Hematopoietic multipotent progenitor cell treated with erythropoietin and hydrocortisone succinate and interleukin-3 and kit ligand, for 8 days (in vitro differentiated cells): ENCODE data around the gene MIF4GD.
"Not testable (repeated sequence)": the region's sequence is repeated elsewhere in the genome, so short reads cannot be mapped to it uniquely, and the experiment has no call there.

Experiments used
- DNase-seq: peaks from one replicate; pipeline ENCODE4 v3.0.0-alpha.2; 2015

The MIF4GD gene, protein sequence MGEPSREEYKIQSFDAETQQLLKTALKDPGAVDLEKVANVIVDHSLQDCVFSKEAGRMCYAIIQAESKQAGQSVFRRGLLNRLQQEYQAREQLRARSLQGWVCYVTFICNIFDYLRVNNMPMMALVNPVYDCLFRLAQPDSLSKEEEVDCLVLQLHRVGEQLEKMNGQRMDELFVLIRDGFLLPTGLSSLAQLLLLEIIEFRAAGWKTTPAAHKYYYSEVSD

DNA sequence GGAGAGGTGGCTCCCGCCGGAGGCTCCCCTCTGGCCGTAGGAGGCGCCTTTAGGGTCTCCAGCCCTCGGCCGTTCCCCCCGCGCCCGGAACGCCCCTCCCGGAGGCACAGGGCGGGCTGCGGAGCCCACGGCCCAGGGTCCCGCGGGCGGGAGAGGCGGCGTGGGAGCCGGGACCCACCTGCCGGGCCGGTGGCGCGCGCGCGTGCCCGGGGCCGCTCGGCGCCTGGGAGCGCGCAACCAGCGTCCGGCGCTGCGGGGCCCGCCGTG lies at the start of gene MIF4GD:
MIF4GD (minus strand) TSS at position 266 of the 267 bp plus-strand sequence. CDS start 1,036 bp downstream, outside the sequence.
- no peak for DNase-seq

DNA sequence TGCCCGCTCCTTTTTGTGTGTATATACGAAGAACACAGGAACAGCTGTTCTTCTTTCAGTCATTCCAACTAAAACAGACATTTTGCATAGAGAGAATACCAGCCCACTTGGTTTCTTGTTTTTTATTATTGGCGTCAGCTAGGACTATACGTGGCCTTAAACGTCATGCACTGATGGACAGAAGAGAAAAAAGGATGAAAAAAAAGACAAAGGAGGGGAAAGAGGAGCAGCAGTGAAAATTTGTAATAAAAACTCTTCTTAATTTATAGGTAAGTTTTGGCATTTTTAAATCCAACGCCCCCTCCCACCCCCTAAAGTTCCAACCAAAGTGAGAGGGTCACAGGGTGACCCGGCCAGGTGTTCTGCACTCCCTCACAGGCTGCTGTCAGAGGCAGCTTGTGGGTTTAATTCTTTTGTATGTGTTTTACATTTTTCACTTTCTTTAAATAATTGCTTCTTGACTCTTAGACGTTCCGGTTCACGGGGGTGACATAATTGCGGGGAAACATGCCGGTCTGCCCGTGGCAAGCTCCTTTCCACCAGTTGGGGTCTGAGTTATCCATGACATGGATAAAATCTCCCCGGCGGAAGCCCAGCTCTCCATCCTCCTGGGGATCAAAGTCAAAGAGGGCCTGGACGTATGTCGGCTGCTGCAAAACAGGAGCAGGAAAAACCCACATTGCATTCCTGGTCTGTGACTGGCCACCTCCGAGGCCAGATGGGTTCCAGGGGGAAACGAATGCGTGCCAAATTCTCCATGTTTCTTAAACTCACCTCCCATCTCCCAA lies 49.1 kb upstream of the MIF4GD start:
- no peak for DNase-seq

DNA sequence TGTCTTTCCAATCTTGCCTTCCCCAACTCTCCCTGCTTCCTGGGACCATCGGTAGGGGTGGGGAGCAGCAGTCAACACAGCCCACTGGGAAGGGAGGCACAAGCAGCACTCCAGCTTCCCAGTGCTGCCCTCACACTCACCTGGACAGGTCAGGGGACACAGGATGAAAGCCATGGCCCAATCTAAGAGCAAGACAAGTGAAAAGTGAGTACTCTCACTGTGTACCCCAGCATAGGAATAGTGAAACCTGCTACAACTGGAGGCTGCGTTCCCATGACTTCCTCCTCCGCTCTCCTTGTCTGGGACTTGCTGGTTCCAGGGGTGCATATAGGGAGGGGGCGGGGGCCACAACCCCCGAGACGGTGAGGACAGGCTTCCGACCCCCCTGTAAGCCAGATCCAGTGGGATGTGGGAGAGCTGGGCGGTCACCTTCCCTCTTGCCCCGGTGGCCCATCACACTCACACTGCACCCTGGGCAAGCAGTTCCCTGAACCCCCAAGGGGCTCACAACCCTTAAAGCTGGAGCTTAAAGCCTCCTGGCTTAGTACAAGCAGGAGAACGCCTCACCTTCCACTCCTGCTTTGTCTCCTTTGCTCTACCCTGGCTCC lies 47.7 kb upstream of the MIF4GD start:
- DNase-seq, result no peak

DNA sequence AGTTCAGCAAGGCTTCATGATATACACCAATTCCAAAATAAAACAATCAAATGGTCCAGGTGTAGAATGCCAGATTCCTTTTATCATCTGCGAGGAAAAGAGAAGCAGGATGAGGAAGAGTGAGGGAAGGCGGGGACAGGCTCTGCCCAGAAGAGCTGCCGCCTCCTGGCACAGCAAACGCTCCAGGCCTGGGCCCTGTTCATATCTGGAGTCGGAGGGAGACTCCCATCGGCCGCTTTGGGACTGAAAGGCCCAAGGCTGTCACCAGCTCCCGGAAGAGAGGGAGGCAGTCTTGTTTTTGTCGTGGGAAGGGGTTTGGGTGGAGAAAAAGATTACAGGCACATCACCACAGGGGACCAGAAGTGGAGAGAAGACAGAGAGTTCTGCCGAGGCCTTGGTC lies 47.2 kb upstream of the MIF4GD start:
- no peak for DNase-seq

DNA sequence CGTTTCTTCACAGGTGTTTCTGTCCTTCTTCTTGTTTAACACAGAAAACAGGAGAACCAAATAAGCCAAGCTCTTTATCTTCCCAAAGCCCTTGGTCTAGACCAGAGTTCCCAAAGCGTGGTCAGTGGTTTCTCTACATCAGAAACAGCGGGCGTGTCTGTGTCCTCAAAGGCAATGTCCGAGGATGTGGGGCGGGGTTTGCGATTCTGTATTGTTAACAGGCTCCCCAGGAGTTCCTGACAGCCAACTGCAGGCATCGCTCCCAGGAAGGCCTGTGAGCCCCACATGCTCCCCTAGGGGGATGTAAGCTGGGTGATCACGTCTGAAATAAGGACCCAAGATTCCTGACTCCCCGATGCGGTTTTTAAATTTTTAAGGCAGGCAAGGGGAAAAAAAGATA lies 46.6 kb upstream of the MIF4GD start:
- DNase-seq, result no peak

DNA sequence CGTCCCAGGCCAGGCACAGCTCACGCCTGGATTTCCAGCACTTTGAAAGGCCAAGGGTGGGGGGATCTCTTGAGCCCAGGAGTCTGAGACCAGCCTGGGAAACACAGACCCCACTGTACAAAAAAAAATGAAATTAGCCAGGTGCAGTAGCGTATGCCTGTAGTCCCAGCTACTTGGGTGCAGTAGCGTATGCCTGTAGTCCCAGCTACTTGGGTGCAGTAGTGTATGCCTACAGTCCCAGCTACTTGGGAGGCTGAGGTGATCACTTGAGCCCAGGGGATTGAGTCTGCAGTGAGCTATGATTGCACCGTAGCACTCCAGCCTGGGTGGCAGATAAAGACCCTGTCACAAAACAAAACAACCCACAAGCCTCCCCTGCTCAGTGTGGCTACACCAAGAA lies 45.2 kb upstream of the MIF4GD start:
- no peak for DNase-seq

DNA sequence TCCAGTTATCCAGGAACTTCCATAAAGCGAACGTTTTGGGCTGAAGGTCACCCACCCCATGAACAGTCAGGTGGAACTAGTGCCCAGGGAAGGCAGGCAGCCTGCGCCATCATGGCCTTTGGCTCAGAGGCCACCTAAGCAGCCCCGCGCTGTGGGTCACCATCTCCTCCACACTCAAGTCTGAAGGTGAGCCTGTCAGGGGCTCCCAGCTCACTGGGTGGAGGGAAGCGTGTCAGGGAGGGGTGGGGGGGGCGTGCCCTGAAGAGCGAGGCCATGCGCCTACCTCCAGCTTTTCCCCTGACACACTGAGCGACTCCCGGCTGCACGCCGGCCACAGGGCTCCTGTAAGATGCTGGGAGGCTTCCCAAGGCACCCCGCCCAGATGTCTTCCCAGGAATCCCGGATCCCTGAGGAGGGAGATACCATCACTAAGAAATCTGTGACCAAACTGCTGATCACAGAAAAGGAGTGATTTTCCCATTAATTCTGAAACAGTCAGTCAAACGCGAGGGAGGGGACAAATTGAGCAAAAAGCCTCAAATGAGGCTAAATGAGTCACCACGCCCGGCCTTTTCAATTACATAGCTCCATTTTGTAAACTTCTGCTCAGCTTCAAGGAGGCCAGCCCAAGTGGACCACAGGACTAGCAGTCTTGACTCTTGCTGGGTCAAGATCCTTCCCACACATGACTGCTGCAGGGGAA lies 44.7 kb upstream of the MIF4GD start:
- no peak for DNase-seq

DNA sequence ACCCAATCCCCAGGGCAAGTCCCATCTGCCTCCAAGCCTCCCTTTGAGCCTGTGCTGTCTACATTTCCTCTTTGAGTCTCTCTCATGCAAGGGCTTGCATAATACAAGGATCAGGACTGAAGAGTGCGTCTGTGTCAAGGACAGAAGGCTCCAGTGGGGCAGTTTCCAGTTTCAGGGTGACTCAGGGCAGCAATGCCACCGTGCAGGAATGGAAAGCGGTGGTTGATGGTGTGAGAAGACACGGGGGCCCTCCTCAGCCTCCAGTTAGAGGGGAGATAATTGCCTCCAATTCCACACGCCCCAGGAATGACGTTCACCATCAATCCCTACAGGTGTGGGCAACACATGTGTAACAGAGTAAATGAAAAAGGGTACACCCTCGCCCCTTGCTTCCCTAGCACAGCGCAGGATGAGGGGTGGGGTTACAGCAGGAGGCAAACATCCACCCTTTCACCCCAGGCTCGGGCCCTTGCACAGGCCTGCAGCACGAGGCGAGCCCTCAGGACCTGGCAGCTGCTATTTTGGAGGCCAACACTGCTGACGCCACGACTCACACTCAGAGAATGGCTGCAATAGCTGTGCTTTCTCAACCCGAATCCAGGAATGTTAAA lies 43.0 kb upstream of the MIF4GD start:
- DNase-seq, result no peak

DNA sequence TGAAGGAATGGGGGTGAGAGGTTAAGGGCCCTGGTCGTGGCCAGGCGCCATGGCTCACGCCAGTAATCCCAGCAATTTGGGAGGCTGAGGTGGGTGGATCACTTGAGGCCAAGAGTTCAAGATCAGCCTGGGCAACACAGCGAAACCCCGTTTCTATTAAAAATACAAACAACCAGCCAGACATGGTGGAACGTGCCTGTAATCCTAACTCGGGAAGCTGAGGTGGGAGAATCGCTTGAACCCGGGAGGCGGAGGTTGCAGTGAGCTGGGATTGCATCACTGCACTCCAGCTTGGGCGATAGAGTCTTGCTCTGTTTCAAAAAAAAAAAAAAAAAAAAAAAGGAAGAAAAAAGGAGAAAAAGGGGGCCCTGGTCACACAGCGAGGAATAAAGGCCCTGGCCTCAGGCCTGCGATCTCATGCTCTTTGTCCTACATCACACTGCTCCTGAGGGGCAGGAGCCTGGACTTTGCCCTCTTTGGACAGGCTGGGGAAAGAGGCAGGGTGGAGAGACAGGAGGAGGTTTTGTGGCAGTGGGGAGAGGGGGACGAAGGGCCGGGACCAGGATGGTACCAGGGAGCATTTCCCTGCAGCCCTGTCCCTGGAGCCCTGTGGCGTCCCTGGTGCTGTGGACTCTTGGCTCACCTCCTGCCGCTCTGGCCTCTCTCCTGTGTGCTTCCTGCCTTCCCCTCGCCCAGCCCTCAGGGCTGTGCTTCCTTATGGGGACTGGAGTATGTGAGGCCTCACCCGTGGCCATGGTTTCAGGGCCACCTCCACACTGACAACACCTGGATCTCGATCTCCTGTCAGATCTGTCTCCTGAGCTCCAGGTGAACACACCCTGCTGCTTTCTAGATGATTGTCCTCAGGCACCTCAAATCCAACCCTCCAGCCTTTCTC lies 38.0 kb upstream of the MIF4GD start:
- no peak for DNase-seq

DNA sequence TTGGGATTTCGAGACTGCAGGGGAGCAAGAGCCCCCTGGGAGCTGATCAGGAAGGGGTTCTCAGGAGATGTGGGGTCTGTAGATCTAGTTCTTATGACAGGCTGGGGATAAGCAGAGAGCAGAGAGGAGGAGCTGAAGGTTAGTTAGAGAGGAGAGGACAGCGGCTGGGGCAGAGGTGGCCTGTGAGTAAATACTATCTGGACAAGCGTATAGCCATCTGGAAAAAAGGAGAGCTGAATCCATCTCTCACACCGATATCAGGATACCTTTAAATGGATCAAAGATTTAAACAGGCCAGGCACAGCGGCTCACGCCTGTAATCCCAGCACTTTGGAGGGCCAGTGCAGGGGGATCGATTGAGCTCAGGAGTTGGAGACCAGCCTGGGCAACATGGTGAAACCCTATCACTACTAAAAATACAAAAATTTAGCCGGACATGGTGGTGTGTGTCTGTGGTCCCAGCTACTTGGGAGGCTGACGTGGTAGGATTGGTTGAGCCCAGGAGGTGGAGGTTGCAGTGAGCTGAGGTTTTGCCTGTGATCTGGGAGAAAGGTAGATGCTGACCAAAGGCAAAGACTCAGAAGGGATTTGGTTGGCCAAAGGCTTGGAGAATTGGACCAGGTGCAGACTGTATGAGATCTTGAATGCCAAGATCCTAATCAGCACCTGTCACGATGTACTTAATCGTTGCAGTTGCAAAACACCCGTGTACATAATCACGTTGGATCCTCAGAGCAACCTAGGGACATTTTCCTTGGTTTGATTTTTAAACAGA lies 37.1 kb upstream of the MIF4GD start:
- DNase-seq, result no peak

DNA sequence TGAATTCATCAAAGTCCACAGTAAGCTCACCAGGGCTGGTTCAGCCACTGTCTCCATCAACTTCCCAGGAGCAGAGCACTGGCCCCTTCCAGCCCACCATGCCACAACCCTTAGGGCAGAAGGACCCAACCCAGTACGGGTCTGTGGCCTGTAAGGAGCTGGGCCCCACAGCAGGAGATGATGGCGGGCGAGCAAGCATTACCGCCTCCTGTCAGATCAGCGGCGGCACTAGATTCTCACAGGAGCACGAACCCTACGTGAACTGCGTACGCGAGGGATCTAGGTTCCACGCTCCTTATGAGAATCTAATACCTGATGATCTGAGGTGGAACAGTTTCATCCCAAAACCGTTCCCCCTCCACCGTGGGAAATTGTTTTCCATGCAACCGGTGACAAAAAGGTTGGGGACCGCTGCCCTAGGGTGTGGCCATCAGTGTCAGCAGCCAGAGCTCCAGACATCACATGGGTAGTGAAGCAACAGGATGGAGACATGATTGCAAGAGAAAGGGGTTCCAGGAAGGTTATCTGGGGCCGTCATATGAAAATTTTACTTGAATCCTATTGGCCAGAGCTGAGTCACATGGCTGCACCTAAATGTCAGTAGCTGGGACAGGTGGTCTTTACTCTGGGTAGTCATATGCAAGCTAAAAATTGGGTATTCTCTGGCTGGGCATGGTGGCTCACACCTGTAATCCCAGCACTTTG lies 30.6 kb upstream of the MIF4GD start:
- peak; percentile 26 for DNase-seq

DNA sequence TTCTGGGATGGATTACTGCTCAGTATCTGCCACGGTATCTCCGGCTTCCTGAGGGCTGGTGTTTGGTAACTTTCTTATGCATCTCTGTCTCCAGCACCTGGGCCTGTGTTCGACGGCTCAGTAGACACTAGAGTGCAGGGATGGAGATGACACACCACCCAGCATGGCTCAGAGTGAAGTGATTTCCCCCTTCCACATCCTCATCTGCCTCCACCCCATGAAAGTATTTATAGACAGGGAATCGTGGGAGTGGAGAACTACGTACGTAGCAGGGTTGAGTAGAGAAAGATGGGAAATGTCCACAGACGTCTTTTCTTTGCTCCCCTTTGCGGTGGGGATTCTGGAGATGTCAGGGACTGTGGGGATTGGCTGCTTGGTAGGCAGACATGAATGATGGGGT lies 30.0 kb upstream of the MIF4GD start:
- no peak for DNase-seq

DNA sequence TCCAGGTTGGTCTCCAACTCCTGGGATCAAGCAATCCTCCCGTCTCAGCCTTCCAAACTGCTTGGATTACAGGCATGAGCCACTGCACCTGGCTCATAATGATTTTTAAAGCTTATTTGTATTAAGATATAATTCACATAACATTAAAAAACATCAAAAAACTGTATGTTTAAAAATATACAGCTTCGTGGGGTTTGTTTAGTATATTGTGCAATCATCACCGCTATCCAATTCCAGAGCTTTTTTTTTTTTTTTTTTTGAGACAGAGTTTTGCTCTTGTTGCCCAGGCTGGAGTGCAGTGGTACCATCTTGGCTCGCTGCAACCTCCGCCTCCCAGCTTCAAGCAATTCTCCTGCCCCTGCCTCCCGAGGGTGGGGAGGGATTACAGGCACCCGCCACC lies 29.2 kb upstream of the MIF4GD start:
- DNase-seq, result no peak

DNA sequence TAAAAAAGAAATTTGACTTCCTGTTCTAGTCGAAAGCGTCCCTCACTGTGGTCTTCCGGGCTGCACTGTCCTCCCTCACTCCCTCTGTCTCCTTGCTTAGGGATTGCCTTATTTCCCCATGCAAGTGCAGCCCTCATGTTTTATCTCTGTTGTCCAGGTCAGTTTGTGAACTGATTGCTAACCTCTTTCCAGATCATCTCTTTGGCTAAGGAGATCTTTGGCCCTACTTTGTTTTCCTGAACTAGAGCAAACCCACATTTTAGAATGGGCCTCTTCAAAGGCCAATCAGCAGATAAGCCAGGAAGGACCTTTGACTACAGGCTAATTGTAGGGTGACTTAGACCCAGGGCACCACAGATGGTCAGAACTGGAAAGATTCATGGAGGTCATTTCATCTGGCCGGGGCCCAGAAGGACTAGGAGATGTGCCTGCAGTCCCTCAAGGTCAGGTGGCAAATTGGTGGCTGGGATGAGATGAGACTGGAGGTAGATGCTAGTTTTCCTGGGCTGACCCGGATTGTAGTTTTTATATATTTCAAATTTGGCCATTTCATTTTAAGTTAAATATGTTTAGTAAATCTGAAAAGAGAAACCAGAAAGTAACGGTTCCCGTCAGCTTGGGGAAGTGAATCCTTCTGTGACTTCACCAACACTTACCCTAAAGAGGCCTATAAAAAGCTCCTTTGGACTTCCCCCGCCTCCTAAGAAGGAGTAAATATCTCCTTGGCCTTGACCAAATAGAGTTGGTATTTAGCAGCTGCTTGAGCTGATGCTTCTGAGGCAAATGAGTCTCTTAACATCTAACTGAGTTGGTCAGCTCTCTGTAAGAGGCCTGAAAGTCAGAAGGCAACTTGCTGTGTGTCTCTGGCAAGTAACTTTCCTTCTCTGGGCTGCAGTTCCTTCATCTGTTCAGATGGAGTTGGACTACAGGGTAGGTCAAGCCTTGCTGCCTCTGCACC lies 24.4 kb upstream of the MIF4GD start:
- no peak for DNase-seq

DNA sequence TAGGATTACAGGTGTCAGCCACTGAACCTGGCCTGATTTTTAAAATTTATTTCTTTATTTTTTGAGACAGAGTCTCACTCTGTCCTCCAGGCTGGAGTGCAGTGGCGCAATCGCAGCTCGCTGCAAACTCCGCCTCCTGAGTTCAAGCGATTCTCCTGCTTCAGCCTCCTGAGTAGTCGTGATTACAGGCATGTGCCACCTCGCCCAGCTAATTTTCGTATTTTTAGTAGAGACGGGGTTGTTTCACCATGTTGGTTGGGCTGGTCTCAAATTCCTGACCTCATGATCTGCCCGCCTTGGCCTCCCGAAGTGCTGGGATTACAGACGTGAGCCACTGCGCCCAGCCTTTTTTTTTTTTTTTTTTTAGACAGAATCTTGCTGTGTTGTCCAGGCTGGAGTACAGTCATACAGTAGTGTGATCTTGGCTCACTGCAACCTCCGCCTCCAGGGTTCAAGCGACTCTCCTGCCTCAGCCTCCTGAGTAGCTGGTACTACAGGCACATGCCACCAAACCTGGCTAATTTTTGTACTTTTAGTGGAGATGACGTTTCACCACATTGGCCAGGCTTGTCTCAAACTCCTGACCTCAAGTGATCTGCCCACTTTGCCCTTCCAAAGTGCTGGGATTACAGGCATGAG lies 21.9 kb upstream of the MIF4GD start:
- DNase-seq, result not testable (repeated sequence)

DNA sequence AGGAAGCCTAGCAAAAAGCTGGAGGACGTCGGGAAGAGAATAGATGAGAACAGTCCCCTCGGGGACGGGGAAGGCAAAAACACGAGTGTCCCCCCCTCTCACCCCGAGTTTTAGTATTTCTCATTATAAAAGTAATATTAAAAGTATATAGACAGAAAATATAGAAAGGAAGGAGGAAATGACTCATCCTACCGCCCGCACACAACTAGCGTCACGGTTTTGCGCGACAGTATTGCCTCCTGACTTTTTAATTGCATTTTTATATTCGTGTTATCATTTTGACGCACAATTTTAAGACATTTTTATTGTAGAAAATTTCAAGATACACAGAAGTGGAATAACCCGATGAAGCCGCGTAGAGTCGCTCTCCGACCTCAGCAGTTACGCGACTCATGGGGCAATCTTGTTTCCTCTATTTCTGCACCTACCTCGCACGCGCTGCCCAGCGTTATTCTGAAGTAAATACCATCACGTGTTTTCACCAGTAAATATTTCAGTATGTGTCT lies 18.9 kb upstream of the MIF4GD start:
- peak; percentile 76 for DNase-seq

DNA sequence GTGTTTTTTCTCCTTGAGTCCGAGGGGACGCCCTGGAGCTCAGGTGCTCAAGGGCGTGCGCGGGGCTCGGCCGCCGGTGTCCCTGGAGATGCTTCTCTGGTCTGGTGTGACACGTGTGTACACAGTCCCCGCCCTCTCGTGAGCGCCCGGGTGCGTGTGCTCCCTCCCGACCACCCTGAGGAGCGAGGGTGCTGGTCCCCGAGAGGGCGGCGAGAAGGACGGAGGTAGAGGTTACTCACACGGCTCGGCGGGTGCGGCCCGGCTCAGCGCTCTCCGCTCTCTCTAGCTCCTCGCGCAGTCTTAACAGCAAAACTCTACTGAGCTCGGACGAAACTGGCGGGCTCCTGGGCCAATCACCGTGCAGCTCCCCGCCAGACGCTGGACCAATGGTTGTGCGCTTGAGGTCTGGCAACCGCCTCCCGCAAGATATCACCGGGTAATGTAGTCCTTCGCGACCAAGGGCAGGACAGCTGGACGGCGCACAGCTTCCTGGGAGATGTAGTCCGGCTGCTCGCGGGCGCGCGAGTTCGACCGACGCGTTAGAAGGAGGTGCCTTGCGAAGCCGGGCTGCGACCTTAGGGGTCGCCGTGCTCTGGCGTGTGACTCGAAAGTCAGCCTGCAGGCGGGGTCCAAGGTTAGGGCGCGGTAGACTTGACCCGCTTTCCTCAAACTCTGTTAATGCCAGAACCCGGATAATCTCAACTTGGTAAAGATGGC lies 18.2 kb upstream of the MIF4GD start, which contains the start of gene SLC25A19:
SLC25A19 (minus strand) TSS at position 319 of the 717 bp plus-strand sequence. CDS start 2,669 bp downstream, outside the sequence.
- DNase-seq, result peak; percentile 99

DNA sequence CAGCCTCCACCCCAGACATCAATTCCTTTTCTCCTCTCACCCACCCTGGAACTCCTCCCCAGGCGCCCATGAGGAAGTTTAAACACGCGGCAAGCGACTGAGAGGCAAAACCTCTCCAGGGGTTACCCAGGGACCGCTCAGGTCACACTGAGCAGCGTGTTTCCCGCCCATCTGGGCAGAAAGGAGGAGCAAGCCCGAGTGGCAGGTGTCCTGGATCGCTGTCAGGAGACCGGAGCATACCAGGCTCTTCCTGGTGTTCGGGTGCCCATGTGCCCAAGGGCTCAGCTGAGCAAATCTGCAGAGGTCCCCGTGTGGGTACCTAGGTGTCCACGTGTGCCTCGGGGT lies 17.7 kb upstream of the MIF4GD start:
- peak; percentile 73 for DNase-seq
